ENCODE results near the gene AAMDC.
"Not testable (repeated sequence)": the region's sequence is repeated elsewhere in the genome, so short reads cannot be mapped to it uniquely, and the experiment has no call there.

Gene AAMDC

GRCh38 chr11:77828926-77829325, 8.0 kb downstream of the AAMDC start:
- H3K4me2 ChIP-seq (ENCODE audit: low read depth, low read length, poor library complexity, severe bottlenecking): no peak overlapping the region
- H3K4me3 ChIP-seq (ENCODE audit: insufficient read depth, low read length, poor library complexity, severe bottlenecking): no peak overlapping the region
- H3K9me3 ChIP-seq (ENCODE audit: insufficient read depth, low read length): no peaks in the 10 kb centered on the region
- H3K36me3 ChIP-seq (ENCODE audit: low read length): no peaks in the 10 kb centered on the region
- H3K27ac ChIP-seq (ENCODE audit: low read depth, low read length): no peak overlapping the region
- no peak overlapping the region for H2AFZ ChIP-seq (ENCODE audit: low read depth, low read length, severe bottlenecking)
- H3K9ac ChIP-seq (ENCODE audit: low read length): no peak overlapping the region
- H3K9me2 ChIP-seq (replicated peaks; ENCODE audit: insufficient read depth, low read length): no peaks in the 10 kb centered on the region
- H4K20me1 ChIP-seq (ENCODE audit: low read depth, low read length): no peaks in the 10 kb centered on the region
- H3K27me3 ChIP-seq (ENCODE audit: low read length): no peaks in the 10 kb centered on the region
- TF ChIP-seq CTCF (IDR thresholded peaks at IDR 0.05; ENCODE audit: insufficient read depth, low read length, poor library complexity, severe bottlenecking) (no peak), EZH2phosphoT487 (conservative IDR thresholded peaks at IDR 0.05; ENCODE audit: low read length) (no peak)
- H3K79me2 ChIP-seq (ENCODE audit: insufficient read depth, low read length): no peaks in the 10 kb centered on the region
- no peaks in the 10 kb centered on the region for H3F3A ChIP-seq (ENCODE audit: insufficient read depth)

- TF ChIP-seq CTCF (IDR thresholded peaks at IDR 0.05; ENCODE audit: insufficient read depth, low read length, poor library complexity, severe bottlenecking) (no peak), EZH2phosphoT487 (conservative IDR thresholded peaks at IDR 0.05; ENCODE audit: low read length) (no peak)
Measured at GRCh38 chr11:77833302-77833701, 12.4 kb downstream of the AAMDC start.

GRCh38 chr11:77842441-77843121, 21.6 kb downstream of the AAMDC start:
- no peak overlapping the region for H3K4me2 ChIP-seq (ENCODE audit: low read depth, low read length, poor library complexity, severe bottlenecking)
- H3K27ac ChIP-seq (ENCODE audit: low read depth, low read length): no peak overlapping the region
- TF ChIP-seq EZH2phosphoT487 (conservative IDR thresholded peaks at IDR 0.05; ENCODE audit: low read length): no peak
- no peak for TF ChIP-seq CTCF (IDR thresholded peaks at IDR 0.05; ENCODE audit: insufficient read depth, low read length, poor library complexity, severe bottlenecking)
- H3K9me2 ChIP-seq (replicated peaks; ENCODE audit: insufficient read depth, low read length): no peaks in the 10 kb centered on the region
- H4K20me1 ChIP-seq (ENCODE audit: low read depth, low read length): no peaks in the 10 kb centered on the region
- H3K27me3 ChIP-seq (ENCODE audit: low read length): no peaks in the 10 kb centered on the region
- no peak overlapping the region for H2AFZ ChIP-seq (ENCODE audit: low read depth, low read length, severe bottlenecking)
- H3K9me3 ChIP-seq (ENCODE audit: insufficient read depth, low read length): no peaks in the 10 kb centered on the region
- no peaks in the 10 kb centered on the region for H3F3A ChIP-seq (ENCODE audit: insufficient read depth)
- no peaks in the 10 kb centered on the region for H3K79me2 ChIP-seq (ENCODE audit: insufficient read depth, low read length)
- H3K4me3 ChIP-seq (ENCODE audit: insufficient read depth, low read length, poor library complexity, severe bottlenecking): no peak overlapping the region
- H3K9ac ChIP-seq (ENCODE audit: low read length): no peak overlapping the region
- H3K36me3 ChIP-seq (ENCODE audit: low read length): 0 out of 2 replicates have a peak, but pooled peaks cover 3% of the 10 kb centered on the region

More at GRCh38 chr11:77833302-77833701, 12.4 kb downstream of the AAMDC start:
- no peak overlapping the region for H3K27ac ChIP-seq (ENCODE audit: low read depth, low read length)
- no peaks in the 10 kb centered on the region for H3F3A ChIP-seq (ENCODE audit: insufficient read depth)
- H3K79me2 ChIP-seq (ENCODE audit: insufficient read depth, low read length): no peaks in the 10 kb centered on the region
- no peaks in the 10 kb centered on the region for H3K9me3 ChIP-seq (ENCODE audit: insufficient read depth, low read length)
- H4K20me1 ChIP-seq (ENCODE audit: low read depth, low read length): no peaks in the 10 kb centered on the region
- H3K9me2 ChIP-seq (replicated peaks; ENCODE audit: insufficient read depth, low read length): no peaks in the 10 kb centered on the region
- H3K9ac ChIP-seq (ENCODE audit: low read length): no peak overlapping the region
- no peaks in the 10 kb centered on the region for H3K27me3 ChIP-seq (ENCODE audit: low read length)
- H3K36me3 ChIP-seq (ENCODE audit: low read length): no peaks in the 10 kb centered on the region
- H3K4me3 ChIP-seq (ENCODE audit: insufficient read depth, low read length, poor library complexity, severe bottlenecking): no peak overlapping the region
- H3K4me2 ChIP-seq (ENCODE audit: low read depth, low read length, poor library complexity, severe bottlenecking): no peak overlapping the region
- H2AFZ ChIP-seq (ENCODE audit: low read depth, low read length, severe bottlenecking): no peak overlapping the region

- not testable (repeated sequence) for H3K27me3 ChIP-seq (ENCODE audit: low read length); H3K9me3 ChIP-seq (ENCODE audit: insufficient read depth, low read length); H3K4me2 ChIP-seq (ENCODE audit: low read depth, low read length, poor library complexity, severe bottlenecking); H4K20me1 ChIP-seq (ENCODE audit: low read depth, low read length); H3K27ac ChIP-seq (ENCODE audit: low read depth, low read length); H3K36me3 ChIP-seq (ENCODE audit: low read length); H2AFZ ChIP-seq (ENCODE audit: low read depth, low read length, severe bottlenecking); H3K9ac ChIP-seq (ENCODE audit: low read length); H3F3A ChIP-seq (ENCODE audit: insufficient read depth); H3K4me3 ChIP-seq (ENCODE audit: insufficient read depth, low read length, poor library complexity, severe bottlenecking); H3K79me2 ChIP-seq (ENCODE audit: insufficient read depth, low read length); H3K9me2 ChIP-seq (replicated peaks; ENCODE audit: insufficient read depth, low read length)
Measured at GRCh38 chr11:77843700-77844099, 22.8 kb downstream of the AAMDC start.
